ENCODE results near the gene MMP28. TPM values are rescaled to one million over a fixed set of nuclear protein-coding genes. Genes with fewer than 3 reads are reported as not detected.

Gene MMP28
- total RNA-seq, 1 experiment from 2014 or later = 2.9 TPM

GRCh38 chr17:35726953-35727460 is 68.4 kb downstream of the MMP28 start:
- peaks cover 17% of the 10 kb centered on the region for H3K4me1 ChIP-seq (replicated peaks)
- peaks cover 57% of the 10 kb centered on the region for H3K36me3 ChIP-seq
- H3K27ac ChIP-seq = no peak overlapping the region
- H3K27me3 ChIP-seq (replicated peaks) = no peaks in the 10 kb centered on the region; the same call in 1 of the 2 replicates
- no peak for DNase-seq (ENCODE audit: low read depth in 1 of 2, low spot score in 2 of 2)
- H3K4me3 ChIP-seq = no peak overlapping the region
- no peaks in the 10 kb centered on the region for H3K9me3 ChIP-seq (replicated peaks)

GRCh38 chr17:35726127-35726952 is 69.1 kb downstream of the MMP28 start:
- H3K4me3 ChIP-seq = no peak overlapping the region

GRCh38 chr17:35725802-35726126 is 69.7 kb downstream of the MMP28 start:
- Histone ChIP-seq H3K9me3 (replicated peaks) (no peaks in the 10 kb centered on the region), H3K27ac (no peak overlapping the region)

More at GRCh38 chr17:35726127-35726952, 69.1 kb downstream of the MMP28 start:
- H3K9me3 ChIP-seq (replicated peaks) = no peaks in the 10 kb centered on the region
- peak; percentile 44 to 77 for DNase-seq (ENCODE audit: low read depth in 1 of 2, low spot score in 2 of 2)
- H3K27ac ChIP-seq = no peak overlapping the region
- peaks cover 64% of the 10 kb centered on the region for H3K36me3 ChIP-seq
- H3K4me1 ChIP-seq (replicated peaks) = peaks cover 15% of the 10 kb centered on the region
- no peaks in the 10 kb centered on the region; the same call in 1 of the 2 replicates for H3K27me3 ChIP-seq (replicated peaks)

GRCh38 chr17:35725058-35725457 is 70.4 kb downstream of the MMP28 start:
- no peaks in the 10 kb centered on the region for H3K9me3 ChIP-seq (replicated peaks)
- peaks cover 10% of the 10 kb centered on the region for H3K4me1 ChIP-seq (replicated peaks)
- no peak for DNase-seq (ENCODE audit: low read depth in 1 of 2, low spot score in 2 of 2)
- H3K27me3 ChIP-seq (replicated peaks) = no peaks in the 10 kb centered on the region
- H3K27ac ChIP-seq = no peak overlapping the region
- H3K36me3 ChIP-seq = peaks cover 73% of the 10 kb centered on the region
- H3K4me3 ChIP-seq = no peak overlapping the region

More at GRCh38 chr17:35725802-35726126, 69.7 kb downstream of the MMP28 start:
- peaks cover 10% of the 10 kb centered on the region for H3K4me1 ChIP-seq (replicated peaks)
- DNase-seq (ENCODE audit: low read depth in 1 of 2, low spot score in 2 of 2) = no peak
- H3K36me3 ChIP-seq = peaks cover 69% of the 10 kb centered on the region
- H3K27me3 ChIP-seq (replicated peaks) = no peaks in the 10 kb centered on the region
- H3K4me3 ChIP-seq = no peak overlapping the region

GRCh38 chr17:35723735-35724134 is 71.7 kb downstream of the MMP28 start:
- Histone ChIP-seq H3K36me3 (peaks cover 86% of the 10 kb centered on the region), H3K4me3 (no peak overlapping the region), H3K4me1 (replicated peaks) (peaks cover 10% of the 10 kb centered on the region), H3K27ac (no peak overlapping the region), H3K27me3 (replicated peaks) (no peaks in the 10 kb centered on the region), H3K9me3 (replicated peaks) (no peaks in the 10 kb centered on the region)
- no peak for DNase-seq (ENCODE audit: low read depth in 1 of 2, low spot score in 2 of 2)

- peaks cover 95% of the 10 kb centered on the region for H3K36me3 ChIP-seq
- no peak overlapping the region for H3K4me3 ChIP-seq
- H3K27me3 ChIP-seq (replicated peaks) = no peaks in the 10 kb centered on the region
- no peaks in the 10 kb centered on the region for H3K4me1 ChIP-seq (replicated peaks)
- no peaks in the 10 kb centered on the region for H3K9me3 ChIP-seq (replicated peaks)
- H3K27ac ChIP-seq = no peak overlapping the region
- no peak for DNase-seq (ENCODE audit: low read depth in 1 of 2, low spot score in 2 of 2)
Observed at GRCh38 chr17:35717475-35717874, 78.0 kb downstream of the MMP28 start.

- Histone ChIP-seq H3K36me3 (peaks cover 95% of the 10 kb centered on the region), H3K27ac (no peak overlapping the region)
- no peak for DNase-seq (ENCODE audit: low read depth in 1 of 2, low spot score in 2 of 2)
Observed at GRCh38 chr17:35716897-35717465, 78.5 kb downstream of the MMP28 start.

GRCh38 chr17:35716173-35716572 is 79.3 kb downstream of the MMP28 start:
- Histone ChIP-seq H3K27me3 (replicated peaks) (no peaks in the 10 kb centered on the region), H3K4me1 (replicated peaks) (no peaks in the 10 kb centered on the region), H3K36me3 (peaks cover 91% of the 10 kb centered on the region), H3K4me3 (no peak overlapping the region), H3K9me3 (replicated peaks) (no peaks in the 10 kb centered on the region), H3K27ac (no peak overlapping the region)
- DNase-seq (ENCODE audit: low read depth in 1 of 2, low spot score in 2 of 2) = no peak

More at GRCh38 chr17:35716897-35717465, 78.5 kb downstream of the MMP28 start:
- Histone ChIP-seq H3K27me3 (replicated peaks) (no peaks in the 10 kb centered on the region), H3K4me1 (replicated peaks) (no peaks in the 10 kb centered on the region), H3K4me3 (no peak overlapping the region), H3K9me3 (replicated peaks) (no peaks in the 10 kb centered on the region)

Other genes starting within 250 kb of the MMP28 start
- gene SLFN14, start 234.8 kb downstream of the MMP28 start, total RNA-seq (2014; rRNA removed; shearing (Covaris generic)) = not detected in 2 replicates
- 4.8 and 5.8 TPM in 2 replicates for gene PEX12, start 217.1 kb downstream of the MMP28 start, total RNA-seq (2014; rRNA removed; shearing (Covaris generic))
- 76.0 and 109 TPM in 2 replicates for gene AP2B1, start 208.3 kb downstream of the MMP28 start, total RNA-seq (2014; rRNA removed; shearing (Covaris generic))
- gene RASL10B, start 64.0 kb downstream of the MMP28 start, total RNA-seq (2014; rRNA removed; shearing (Covaris generic)) = 0.16 and 0.22 TPM in 2 replicates
- not detected in 2 replicates for gene GAS2L2, start 42.4 kb downstream of the MMP28 start, total RNA-seq (2014; rRNA removed; shearing (Covaris generic))
- not detected in 2 replicates for gene C17orf50, start 34.8 kb downstream of the MMP28 start, total RNA-seq (2014; rRNA removed; shearing (Covaris generic))
- gene TAF15, start 13.8 kb upstream of the MMP28 start, total RNA-seq (2014; rRNA removed; shearing (Covaris generic)) = 15.5 and 33.6 TPM in 2 replicates
- gene HEATR9, start 73.2 kb upstream of the MMP28 start, total RNA-seq (2014; rRNA removed; shearing (Covaris generic)) = not detected in 2 replicates
- gene CCL5, start 84.7 kb upstream of the MMP28 start, total RNA-seq (2014; rRNA removed; shearing (Covaris generic)) = not detected in 2 replicates
- 0.11 and 0.50 TPM in 2 replicates for gene RDM1, start 135.1 kb upstream of the MMP28 start, total RNA-seq (2014; rRNA removed; shearing (Covaris generic))
- not detected in 2 replicates for gene LYZL6, start 148.1 kb upstream of the MMP28 start, total RNA-seq (2014; rRNA removed; shearing (Covaris generic))
- gene CCL16, start 185.9 kb upstream of the MMP28 start, total RNA-seq (2014; rRNA removed; shearing (Covaris generic)) = not detected in 2 replicates
- gene CCL14, start 191.1 kb upstream of the MMP28 start, total RNA-seq (2014; rRNA removed; shearing (Covaris generic)) = not detected in 2 replicates
- not detected in 2 replicates for gene CCL15, start 205.9 kb upstream of the MMP28 start, total RNA-seq (2014; rRNA removed; shearing (Covaris generic))
- gene CCL23, start 222.3 kb upstream of the MMP28 start, total RNA-seq (2014; rRNA removed; shearing (Covaris generic)) = not detected in 2 replicates

All from SJSA1 (cell line).